ENCODE data around the gene DPM2. TPM values are rescaled to one million over a fixed set of nuclear protein-coding genes. Genes with fewer than 3 reads are reported as not detected.

The DPM2 gene
- total and polyA plus RNA-seq, 2 experiments from 2014 or later = 26.1 to 70.7 TPM

- peak; percentile 58 to 65 for DNase-seq (ENCODE audit: low read depth in 1 of 2, low spot score in 1 of 2)
- TF ChIP-seq CTCF (IDR thresholded peaks at IDR 0.05; ENCODE audit: low read depth, low read length) = peak; percentile 72
- Histone ChIP-seq H3K36me3 (no peaks in the 10 kb centered on the region), H3K4me3 (no peak overlapping the region), H3K4me1 (ENCODE audit: low read depth) (peaks cover 3% of the 10 kb centered on the region), H3K27me3 (peaks cover 10% of the 10 kb centered on the region), H3K9me3 (ENCODE audit: low read depth) (no peaks in the 10 kb centered on the region), H3K27ac (no peak overlapping the region)
Measured at GRCh38 chr9:127921557-127922120, 16.0 kb downstream of the DPM2 start.

GRCh38 chr9:127920794-127921193, 16.9 kb downstream of the DPM2 start:
- Histone ChIP-seq H3K27me3 (peaks cover 3% of the 10 kb centered on the region), H3K4me1 (ENCODE audit: low read depth) (peaks cover 9% of the 10 kb centered on the region), H3K36me3 (no peaks in the 10 kb centered on the region), H3K9me3 (ENCODE audit: low read depth) (no peaks in the 10 kb centered on the region), H3K27ac (no peak overlapping the region), H3K4me3 (no peak overlapping the region)
- no peak for DNase-seq (ENCODE audit: low read depth in 1 of 2, low spot score in 1 of 2)
- TF ChIP-seq CTCF (IDR thresholded peaks at IDR 0.05; ENCODE audit: low read depth, low read length) = no peak

GRCh38 chr9:127919253-127919815, 18.3 kb downstream of the DPM2 start:
- Histone ChIP-seq H3K27ac (no peak overlapping the region), H3K4me1 (ENCODE audit: low read depth) (peaks cover 11% of the 10 kb centered on the region), H3K9me3 (ENCODE audit: low read depth) (no peaks in the 10 kb centered on the region), H3K36me3 (no peaks in the 10 kb centered on the region), H3K4me3 (no peak overlapping the region), H3K27me3 (no peaks in the 10 kb centered on the region)
- TF ChIP-seq CTCF (IDR thresholded peaks at IDR 0.05; ENCODE audit: low read depth, low read length) = no peak
- peak in 1 of 2 donors; percentile 98 for DNase-seq (ENCODE audit: low read depth in 1 of 2, low spot score in 1 of 2)

- no peak for TF ChIP-seq CTCF (IDR thresholded peaks at IDR 0.05; ENCODE audit: low read depth, low read length)
- DNase-seq (ENCODE audit: low read depth in 1 of 2, low spot score in 1 of 2) = peak; percentile 55 to 56
- Histone ChIP-seq H3K9me3 (ENCODE audit: low read depth) (no peaks in the 10 kb centered on the region), H3K4me1 (ENCODE audit: low read depth) (peaks cover 11% of the 10 kb centered on the region), H3K27ac (no peak overlapping the region), H3K4me3 (no peak overlapping the region), H3K27me3 (no peaks in the 10 kb centered on the region), H3K36me3 (no peaks in the 10 kb centered on the region)
Measured at GRCh38 chr9:127918183-127919107, 19.2 kb downstream of the DPM2 start.

- H3K27ac ChIP-seq = no peak overlapping the region
- H3K9me3 ChIP-seq (ENCODE audit: low read depth) = no peaks in the 10 kb centered on the region
- H3K36me3 ChIP-seq = peaks cover 4% of the 10 kb centered on the region
- no peak overlapping the region for H3K4me3 ChIP-seq
- no peak for TF ChIP-seq CTCF (IDR thresholded peaks at IDR 0.05; ENCODE audit: low read depth, low read length)
- H3K4me1 ChIP-seq (ENCODE audit: low read depth) = peaks cover 11% of the 10 kb centered on the region
- DNase-seq (ENCODE audit: low read depth in 1 of 2, low spot score in 1 of 2) = no peak
- no peaks in the 10 kb centered on the region for H3K27me3 ChIP-seq
Measured at GRCh38 chr9:127917603-127918002, 20.1 kb downstream of the DPM2 start.

Data from cardiac muscle cell (in vitro differentiated cells and primary cell).